Smooth muscle cell (in vitro differentiated cells): Measurements from ENCODE around the gene PSMG2. TPM values are rescaled to one million over a fixed set of nuclear protein-coding genes. Genes with fewer than 3 reads are reported as not detected.

Source experiments
- DNase-seq: peaks from one replicate; lab custom pipeline; 2025; ENCODE audit not compliant: unreplicated experiment; lab: John Stamatoyannopoulos, UW
- H2AFZ ChIP-seq: fragments of 200-600 bp; sonication (generic); 2 replicates; pipeline ENCODE4 v1.6.0; 2016; ENCODE audit warnings: antibody characterized with exemption, low read depth, mild to moderate bottlenecking
- H3F3A ChIP-seq: fragments of 200-600 bp; sonication (generic); 2 replicates; pipeline ENCODE4 v1.6.0; 2017; ENCODE audit warnings: antibody characterized with exemption, low read depth
- H3K27ac ChIP-seq: fragments of 200-600 bp; sonication (generic); 2 replicates; pipeline ENCODE4 v1.5.1; 2016; ENCODE audit warnings: low read depth, mild to moderate bottlenecking
- H3K27me3 ChIP-seq: fragments of 200-600 bp; sonication (generic); 2 replicates; pipeline ENCODE4 v1.6.1; 2016; ENCODE audit warnings: low read depth, mild to moderate bottlenecking
- H3K36me3 ChIP-seq: fragments of 200-600 bp; sonication (generic); 2 replicates; pipeline ENCODE4 v1.5.1; 2016; ENCODE audit warnings: low read depth
- H3K4me1 ChIP-seq: fragments of 200-600 bp; sonication (generic); 2 replicates; pipeline ENCODE4 v1.5.1; 2016; ENCODE audit warnings: low read depth
- H3K4me2 ChIP-seq: fragments of 200-600 bp; sonication (generic); 2 replicates; pipeline ENCODE4 v1.6.0; 2016; ENCODE audit warnings: mild to moderate bottlenecking
- H3K4me3 ChIP-seq: fragments of 200-600 bp; sonication (generic); 2 replicates; pipeline ENCODE4 v1.5.1; 2016; ENCODE audit warnings: mild to moderate bottlenecking
- H3K79me2 ChIP-seq: fragments of 200-600 bp; sonication (generic); 2 replicates; pipeline ENCODE4 v1.6.0; 2016; ENCODE audit warnings: low read depth, mild to moderate bottlenecking
- H3K9ac ChIP-seq: fragments of 200-600 bp; sonication (generic); 2 replicates; pipeline ENCODE4 v1.6.0; 2016; ENCODE audit warnings: low read depth
- H3K9me3 ChIP-seq: fragments of 200-600 bp; sonication (generic); replicated peaks from 2 replicates; pipeline ENCODE4 v1.5.1; 2016; ENCODE audit warnings: low read depth
- H4K20me1 ChIP-seq: fragments of 200-600 bp; sonication (generic); 2 replicates; pipeline ENCODE4 v1.6.0; 2016; ENCODE audit warnings: low read depth
- WGBS: methylation state at CpG from one replicate; pipeline ENCODE4 v1.1.7; 2016; ENCODE audit warnings: low lambda C conversion rate; 5-methylcytosine and 5-hydroxymethylcytosine counted together
- polyA plus RNA-seq: library from polyadenylated mRNA; unstranded; fragments of >200 nt; fragmentation: Nextera tagmentation; extraction: Ambion mirVana; gene quantifications from 2 replicates; pipeline ENCODE4 v1.2.1, GENCODE V29; 2016
- total RNA-seq: library from RNA; depleted of rRNA; stranded (reverse); fragments of >200 nt; gene quantifications from 2 replicates; pipeline ENCODE4 v1.2.3, GENCODE V29; 2014
- TF ChIP-seq, protein P1 (sequence below): fragments of 200-600 bp; sonication (generic); IDR thresholded peaks from 2 replicates; pipeline ENCODE4 v1.5.1; 2017; ENCODE audit warnings: borderline replicate concordance, mild to moderate bottlenecking, antibody characterized with exemption; ENCODE audit not compliant: insufficient read depth, poor library complexity, severe bottlenecking

PSMG2 gene
- total and polyA plus RNA-seq, 2 experiments from 2014 or later, result 71.3 to 80.1 TPM

DNA sequence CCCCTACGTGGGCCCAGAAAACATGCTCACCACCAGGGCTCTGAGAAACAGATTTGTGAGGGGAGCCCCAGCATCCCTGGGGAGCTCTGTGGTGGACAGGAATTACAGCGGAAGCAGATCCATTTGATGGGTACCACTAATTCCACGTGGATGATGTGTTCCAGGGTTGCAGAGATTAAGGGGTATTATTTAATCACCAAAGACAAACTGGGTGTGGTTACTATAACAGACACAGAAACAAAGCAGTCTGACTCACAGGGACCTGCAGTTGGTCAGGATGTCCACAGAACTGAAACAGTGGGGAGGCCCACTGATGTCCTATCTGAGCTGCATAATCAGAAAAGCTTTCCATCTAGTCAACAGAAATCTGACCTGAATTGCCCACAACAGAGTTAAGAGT is 65.8 kb downstream of the PSMG2 start:
- Histone ChIP-seq H3K4me1 (no peaks in the 10 kb centered on the region), H4K20me1 (no peaks in the 10 kb centered on the region), H3K27ac (no peak overlapping the region), H3K9me3 (no peaks in the 10 kb centered on the region), H3K4me2 (no peak overlapping the region), H3K9ac (no peak overlapping the region), H3K4me3 (no peak overlapping the region), H3F3A (no peaks in the 10 kb centered on the region), H3K27me3 (no peaks in the 10 kb centered on the region), H3K36me3 (no peaks in the 10 kb centered on the region), H3K79me2 (no peaks in the 10 kb centered on the region), H2AFZ (no peak overlapping the region)
- 61% methylated on average over 3 of the region's 3 CpGs for WGBS
- TF ChIP-seq, protein P1, sequence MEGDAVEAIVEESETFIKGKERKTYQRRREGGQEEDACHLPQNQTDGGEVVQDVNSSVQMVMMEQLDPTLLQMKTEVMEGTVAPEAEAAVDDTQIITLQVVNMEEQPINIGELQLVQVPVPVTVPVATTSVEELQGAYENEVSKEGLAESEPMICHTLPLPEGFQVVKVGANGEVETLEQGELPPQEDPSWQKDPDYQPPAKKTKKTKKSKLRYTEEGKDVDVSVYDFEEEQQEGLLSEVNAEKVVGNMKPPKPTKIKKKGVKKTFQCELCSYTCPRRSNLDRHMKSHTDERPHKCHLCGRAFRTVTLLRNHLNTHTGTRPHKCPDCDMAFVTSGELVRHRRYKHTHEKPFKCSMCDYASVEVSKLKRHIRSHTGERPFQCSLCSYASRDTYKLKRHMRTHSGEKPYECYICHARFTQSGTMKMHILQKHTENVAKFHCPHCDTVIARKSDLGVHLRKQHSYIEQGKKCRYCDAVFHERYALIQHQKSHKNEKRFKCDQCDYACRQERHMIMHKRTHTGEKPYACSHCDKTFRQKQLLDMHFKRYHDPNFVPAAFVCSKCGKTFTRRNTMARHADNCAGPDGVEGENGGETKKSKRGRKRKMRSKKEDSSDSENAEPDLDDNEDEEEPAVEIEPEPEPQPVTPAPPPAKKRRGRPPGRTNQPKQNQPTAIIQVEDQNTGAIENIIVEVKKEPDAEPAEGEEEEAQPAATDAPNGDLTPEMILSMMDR, result no peak
- DNase-seq, result no peak

DNA sequence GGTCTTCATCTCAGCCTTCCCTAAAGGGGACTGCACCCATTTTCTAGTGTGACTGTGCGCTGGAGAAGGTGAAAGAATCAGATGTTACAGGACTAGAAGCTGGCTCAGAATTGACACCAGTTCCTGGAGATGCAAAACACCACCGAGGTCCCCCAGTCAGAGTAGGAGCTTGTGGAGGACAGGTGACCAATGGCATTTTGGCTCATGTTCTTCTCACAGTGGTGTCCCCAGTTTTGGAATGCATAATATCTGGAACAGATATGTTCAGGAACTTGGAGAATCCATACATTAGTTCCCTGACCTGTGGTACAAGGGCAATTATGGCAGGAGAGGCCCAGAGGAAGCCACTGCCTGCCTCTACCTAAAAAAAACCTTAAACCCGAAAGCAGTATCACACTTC is 66.3 kb downstream of the PSMG2 start:
- H4K20me1 ChIP-seq, result no peaks in the 10 kb centered on the region
- no peaks in the 10 kb centered on the region for H3K27me3 ChIP-seq
- H3K9ac ChIP-seq, result no peak overlapping the region
- H3K36me3 ChIP-seq, result no peaks in the 10 kb centered on the region
- WGBS, result 94% methylated on average over 3 of the region's 3 CpGs
- no peak for DNase-seq
- H3K4me3 ChIP-seq, result no peak overlapping the region
- no peak overlapping the region for H2AFZ ChIP-seq
- H3K27ac ChIP-seq, result no peak overlapping the region
- no peaks in the 10 kb centered on the region for H3K79me2 ChIP-seq
- no peaks in the 10 kb centered on the region for H3K4me1 ChIP-seq
- H3K9me3 ChIP-seq, result no peaks in the 10 kb centered on the region
- no peaks in the 10 kb centered on the region for H3F3A ChIP-seq
- H3K4me2 ChIP-seq, result no peak overlapping the region
- TF ChIP-seq, protein P1, result no peak

DNA sequence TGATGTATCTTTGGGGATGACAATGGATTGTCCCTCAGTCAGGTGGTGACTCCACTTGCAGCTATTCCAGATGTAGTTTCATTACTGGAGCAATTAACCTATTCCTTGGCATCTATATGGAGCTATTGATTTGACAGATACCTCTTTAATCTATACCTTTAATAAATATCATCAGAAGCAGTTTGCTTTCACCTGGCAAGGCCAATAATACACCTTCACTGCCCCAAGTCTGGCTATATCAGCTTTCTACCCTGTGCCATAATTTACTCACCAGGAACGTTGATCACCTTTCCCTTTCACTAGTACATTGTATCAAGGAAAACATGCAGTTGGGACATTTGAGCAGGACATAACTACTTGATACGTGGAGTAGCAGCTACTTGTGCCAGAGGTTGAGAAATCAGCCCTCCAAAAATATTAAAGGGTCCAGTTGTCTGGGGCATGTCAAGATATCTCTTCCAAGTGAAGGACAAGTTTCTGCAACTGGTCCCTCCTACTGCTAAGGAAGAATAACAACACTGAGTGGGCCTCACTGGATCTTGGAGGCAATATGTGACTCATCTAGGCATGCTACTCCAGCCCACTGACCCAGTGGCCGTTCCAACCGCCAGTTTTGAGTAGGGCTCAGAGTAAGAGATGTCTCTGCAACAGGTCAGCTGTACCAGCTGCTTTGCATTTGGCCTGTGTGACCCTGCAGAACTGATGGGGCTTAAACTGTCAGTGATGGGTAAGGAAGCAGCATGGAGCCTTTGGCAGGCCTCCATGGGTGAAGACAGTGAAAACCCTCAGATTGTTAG is 67.0 kb downstream of the PSMG2 start:
- no peaks in the 10 kb centered on the region for H3F3A ChIP-seq
- H3K9ac ChIP-seq, result no peak overlapping the region
- H3K4me3 ChIP-seq, result no peak overlapping the region
- no peak overlapping the region for H2AFZ ChIP-seq
- TF ChIP-seq, protein P1, result no peak
- no peak overlapping the region for H3K4me2 ChIP-seq
- no peaks in the 10 kb centered on the region for H3K9me3 ChIP-seq
- no peaks in the 10 kb centered on the region for H3K79me2 ChIP-seq
- no peak for DNase-seq
- no peak overlapping the region for H3K27ac ChIP-seq
- H3K27me3 ChIP-seq, result no peaks in the 10 kb centered on the region
- H4K20me1 ChIP-seq, result no peaks in the 10 kb centered on the region
- no peaks in the 10 kb centered on the region for H3K36me3 ChIP-seq
- WGBS, result 66% methylated on average over 4 of the region's 4 CpGs
- H3K4me1 ChIP-seq, result no peaks in the 10 kb centered on the region
